ENCODE results near the gene ZCCHC24.

Gene ZCCHC24

DNA sequence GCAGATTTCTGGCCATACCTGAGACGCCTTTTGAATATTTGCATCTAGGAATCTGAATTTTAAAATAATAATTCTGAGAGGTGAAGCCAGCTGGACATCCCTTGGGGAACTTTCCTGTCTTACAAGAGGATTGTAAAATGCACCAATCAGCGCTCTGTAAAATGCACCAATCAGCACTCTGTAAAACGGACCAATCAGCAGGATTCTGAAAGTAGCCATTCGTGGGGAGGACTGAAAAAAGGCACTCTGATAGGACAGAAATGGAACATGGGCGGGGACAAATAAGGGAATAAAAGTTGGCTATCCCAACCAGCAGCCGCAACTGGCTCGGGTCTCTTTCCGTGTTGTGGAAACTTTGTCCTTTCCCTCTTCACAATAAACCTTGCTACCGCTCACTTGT lies 88.2 kb downstream of the ZCCHC24 start:
- no peak for FAIRE-seq

DNA sequence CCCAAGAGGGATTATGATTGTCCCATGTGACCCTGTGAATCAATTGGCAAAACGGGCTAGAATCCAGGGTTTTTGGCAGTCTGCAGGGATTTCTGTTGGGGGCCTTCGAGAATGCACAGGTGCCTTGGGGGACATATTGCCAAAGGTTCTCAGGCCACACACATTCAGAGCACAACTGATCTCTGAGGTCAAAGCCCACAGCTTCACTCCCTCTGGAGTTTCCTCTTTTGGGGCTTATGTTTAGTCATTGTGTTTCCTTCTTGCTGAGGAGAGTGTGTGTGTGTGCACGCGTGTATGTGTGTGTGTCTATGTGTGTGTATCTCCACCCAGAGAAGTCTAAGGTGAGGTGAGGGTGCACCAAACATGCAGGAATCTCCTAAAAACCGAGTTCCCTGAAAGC lies 89.3 kb downstream of the ZCCHC24 start:
- no peak for FAIRE-seq

GRCh38 chr10:79355420-79356017 lies 89.9 kb downstream of the ZCCHC24 start:
- no peak for FAIRE-seq

DNA sequence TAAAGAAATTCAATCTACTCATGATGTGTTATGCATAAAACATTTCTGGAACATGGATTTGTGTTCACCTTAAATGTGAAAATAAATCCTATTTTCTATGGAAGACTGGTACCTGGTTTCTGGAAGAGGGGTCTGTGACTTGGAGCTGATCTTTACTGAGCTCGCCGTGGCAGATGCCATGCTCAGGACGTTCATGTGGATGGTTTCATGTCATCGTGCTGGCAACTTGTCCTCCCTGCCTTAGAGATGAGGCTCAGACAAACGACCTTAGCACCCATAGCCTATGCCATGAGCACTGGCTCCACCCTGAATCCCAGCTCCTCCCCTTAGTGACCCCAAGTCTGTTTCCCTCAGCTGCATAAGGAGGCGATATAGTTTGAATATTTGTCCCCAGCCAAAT lies 90.8 kb downstream of the ZCCHC24 start:
- FAIRE-seq, result no peak

GRCh38 chr10:79354141-79354540 lies 91.3 kb downstream of the ZCCHC24 start:
- FAIRE-seq, result no peak

DNA sequence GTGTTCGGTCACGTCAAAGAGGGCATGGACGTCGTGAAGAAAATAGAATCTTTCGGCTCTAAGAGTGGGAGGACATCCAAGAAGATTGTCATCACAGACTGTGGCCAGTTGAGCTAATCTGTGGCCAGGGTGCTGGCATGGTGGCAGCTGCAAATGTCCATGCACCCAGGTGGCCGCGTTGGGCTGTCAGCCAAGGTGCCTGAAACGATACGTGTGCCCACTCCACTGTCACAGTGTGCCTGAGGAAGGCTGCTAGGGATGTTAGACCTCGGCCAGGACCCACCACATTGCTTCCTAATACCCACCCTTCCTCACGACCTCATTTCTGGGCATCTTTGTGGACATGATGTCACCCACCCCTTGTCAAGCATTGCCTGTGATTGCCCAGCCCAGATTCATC lies 91.7 kb downstream of the ZCCHC24 start:
- FAIRE-seq, result no peak

DNA sequence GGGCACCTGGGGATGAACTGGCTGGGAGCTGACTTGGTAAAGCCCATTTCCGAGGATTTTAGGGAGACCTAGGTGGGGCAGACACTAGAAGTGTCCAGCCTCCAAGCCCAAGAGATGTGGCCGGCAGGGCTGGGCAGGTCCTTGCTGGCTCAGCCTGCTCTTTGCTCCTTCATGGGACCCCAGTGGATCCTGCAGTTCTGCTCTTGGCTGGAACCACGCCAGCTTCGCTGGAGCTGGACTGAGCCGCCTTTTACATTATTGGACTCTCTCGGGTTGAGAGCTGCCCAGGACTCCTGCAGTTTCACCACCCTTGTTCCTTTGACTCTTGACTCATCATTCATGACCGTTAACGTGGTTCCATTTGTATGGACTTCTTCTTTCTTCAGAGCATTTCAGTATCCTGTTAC lies 92.4 kb downstream of the ZCCHC24 start:
- no peak for FAIRE-seq

GRCh38 chr10:79352035-79352877 lies 93.2 kb downstream of the ZCCHC24 start:
- no peak for FAIRE-seq

GRCh38 chr10:79351332-79351731 lies 94.1 kb downstream of the ZCCHC24 start:
- FAIRE-seq, result no peak

DNA sequence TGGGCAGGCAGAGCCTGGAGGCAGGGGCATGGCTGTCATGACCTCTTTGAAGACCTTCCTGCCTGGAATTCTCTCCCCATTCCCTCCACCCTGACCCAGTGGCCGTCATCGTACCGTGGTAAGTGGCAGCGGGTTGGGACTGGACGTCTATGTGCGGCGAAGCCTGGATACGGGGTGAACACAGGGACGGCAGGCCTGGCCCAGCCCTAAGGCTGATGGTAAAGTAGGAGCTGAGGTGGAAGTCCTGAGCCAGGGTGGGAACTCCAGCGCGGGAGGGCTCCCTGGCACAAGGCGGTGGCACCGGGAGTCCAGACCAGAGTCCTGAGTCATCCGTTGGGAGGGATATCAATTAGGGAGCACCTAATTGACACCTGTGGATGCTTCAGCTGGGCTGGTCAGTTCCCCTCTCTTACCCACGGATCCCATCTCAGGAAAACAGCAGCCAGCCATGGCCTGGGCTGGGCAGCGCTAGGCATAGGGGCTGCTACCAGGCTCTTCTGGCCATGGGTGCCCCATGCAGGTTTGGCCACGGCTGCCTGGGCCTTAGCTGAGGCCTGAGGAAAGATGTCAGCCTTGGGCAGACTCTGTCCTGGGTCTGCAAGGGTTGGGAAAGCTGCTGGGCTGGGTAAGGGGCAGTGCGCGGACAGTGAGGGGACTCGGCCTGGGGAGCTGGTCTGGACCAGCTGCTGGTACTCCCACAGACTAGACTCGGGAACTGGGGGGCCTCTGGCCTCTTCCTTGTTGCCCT lies 94.8 kb downstream of the ZCCHC24 start:
- FAIRE-seq, result no peak

DNA sequence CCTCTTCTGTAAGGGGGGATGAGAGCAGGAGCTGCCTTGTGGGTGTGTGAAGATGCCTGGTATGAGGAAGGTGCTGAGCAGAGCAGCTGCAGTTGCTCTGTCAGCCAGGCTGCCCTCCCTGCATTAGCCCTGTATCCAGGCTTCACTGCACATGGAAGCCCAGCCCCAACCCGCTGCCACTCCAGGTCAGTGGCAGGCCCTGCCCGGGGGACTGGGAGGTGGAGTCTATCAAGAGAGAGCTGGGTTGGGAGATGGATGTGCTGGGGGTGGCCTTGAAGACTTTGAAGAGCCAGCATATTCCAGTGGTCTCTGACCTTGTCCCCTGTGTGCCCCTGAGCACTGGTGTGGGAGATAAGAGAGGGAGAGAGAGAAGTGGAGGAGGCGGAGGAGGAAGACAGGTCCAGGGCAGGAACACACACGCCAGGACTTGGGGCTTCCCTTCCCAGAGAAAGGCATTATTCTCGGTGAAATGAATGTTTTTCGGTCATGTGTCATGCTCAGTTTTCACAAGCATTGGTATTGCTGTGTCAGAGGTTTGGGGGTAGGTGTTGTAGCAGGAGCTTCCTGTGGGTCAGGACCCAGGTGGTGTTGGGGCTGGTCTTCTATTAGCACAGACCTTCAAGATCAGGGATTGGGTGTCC lies 95.5 kb downstream of the ZCCHC24 start:
- no peak for FAIRE-seq

- no peak for FAIRE-seq
These were observed 96.3 kb downstream of the ZCCHC24 start for GRCh38 chr10:79349072-79349491.

- no peak for FAIRE-seq
These were observed 96.8 kb downstream of the ZCCHC24 start for GRCh38 chr10:79348640-79348988.

DNA sequence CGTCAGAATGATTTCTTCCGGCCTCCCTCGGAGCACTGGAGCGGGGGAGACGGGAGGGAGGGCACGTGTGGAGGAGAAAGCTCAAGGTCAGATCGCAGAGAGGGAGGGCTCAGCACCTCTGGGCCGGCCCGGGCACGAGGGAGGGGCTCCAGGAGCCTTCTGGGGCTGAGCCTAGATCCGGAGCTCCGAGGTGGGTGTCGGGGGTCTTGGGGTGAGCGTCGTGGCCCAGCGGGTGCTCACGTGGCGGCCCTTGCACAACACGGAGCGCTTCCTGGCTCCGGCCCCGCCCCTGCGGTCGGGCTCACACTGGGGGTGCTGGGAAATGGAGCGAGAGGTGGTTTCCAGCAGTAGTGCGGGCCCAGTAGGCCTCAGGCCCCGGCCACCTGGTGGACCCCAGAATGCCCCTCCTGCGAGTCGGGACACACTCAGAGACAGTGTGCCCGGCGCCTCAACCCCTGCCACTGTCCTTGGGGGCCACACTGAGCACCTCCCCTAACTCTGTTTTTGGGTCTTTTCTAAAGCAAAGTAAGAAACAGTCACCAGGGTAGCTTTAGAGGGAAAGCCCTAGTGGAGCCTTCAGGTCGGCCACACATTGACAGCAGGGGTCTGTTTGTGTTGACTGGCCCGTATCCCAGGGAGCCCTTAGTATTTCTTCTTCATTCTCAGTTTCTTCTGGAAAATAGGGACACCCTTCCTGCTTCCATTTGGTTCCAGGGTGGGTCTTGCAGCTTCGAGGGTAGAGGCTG lies 97.4 kb downstream of the ZCCHC24 start:
- no peak for FAIRE-seq

- no peak for FAIRE-seq
These were observed 98.1 kb downstream of the ZCCHC24 start, which contains the start of gene PPIF for GRCh38 chr10:79347226-79347893. Gene PPIF, plus strand, starts transcription at chr10:79347469. Its CDS starts 80 bp downstream, at chr10:79347549.

DNA sequence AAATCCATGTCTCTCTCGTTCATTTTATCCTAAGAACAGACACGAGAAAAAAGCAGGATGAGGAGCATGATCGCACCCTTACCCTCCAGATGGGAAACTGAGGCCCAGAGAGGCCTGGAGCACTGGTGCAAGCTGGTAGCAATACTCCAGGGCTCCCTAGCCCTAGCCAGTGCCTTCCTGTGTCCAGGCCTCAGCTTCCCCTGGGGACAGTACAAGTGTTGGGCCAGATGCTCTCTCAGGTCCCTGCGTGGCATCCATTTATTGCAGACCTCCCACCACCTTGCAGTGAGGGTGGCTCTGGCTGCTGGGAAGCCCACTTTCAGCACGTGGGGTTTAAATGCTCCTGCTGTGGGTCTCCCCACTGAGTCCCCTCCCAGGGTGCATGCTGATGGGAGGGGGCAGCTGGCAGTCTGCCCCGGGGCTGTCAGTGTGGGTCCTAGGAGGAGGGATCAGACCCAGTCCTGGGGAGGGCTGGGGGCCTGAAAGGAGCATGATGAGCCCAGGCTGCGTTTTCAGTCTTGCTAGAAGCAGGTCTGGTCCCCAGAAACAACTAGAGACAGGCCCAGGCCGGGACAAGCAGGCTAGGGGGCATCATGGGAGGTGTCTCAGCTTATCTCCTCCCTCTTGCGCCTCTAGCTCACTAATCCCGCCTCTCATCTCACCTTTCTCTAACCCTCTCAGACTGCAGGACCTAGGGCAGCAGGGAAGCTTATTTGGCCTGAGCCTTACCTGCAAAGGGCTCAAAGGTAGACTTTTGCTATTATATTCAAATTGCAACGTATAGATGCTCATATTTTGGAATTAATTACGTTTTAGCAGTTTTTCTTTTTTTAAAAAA lies 98.8 kb downstream of the ZCCHC24 start:
- no peak for FAIRE-seq

DNA sequence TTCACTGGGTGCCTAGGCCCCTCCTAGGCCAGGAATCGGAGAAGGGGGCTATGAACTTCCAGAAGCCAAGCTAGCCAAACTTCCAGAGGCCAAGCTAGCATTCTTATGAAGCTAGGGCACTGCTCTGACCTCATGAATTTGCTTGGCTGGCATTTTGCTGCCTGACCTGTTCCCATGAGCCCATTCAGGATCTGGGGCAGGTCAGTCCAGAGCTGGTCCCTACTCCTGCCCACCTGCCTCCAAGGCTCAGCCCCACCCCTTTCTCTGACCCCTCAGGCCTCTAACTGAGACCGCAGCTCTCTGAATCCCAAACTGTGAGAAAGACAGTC lies 99.4 kb downstream of the ZCCHC24 start:
- no peak for FAIRE-seq

DNA sequence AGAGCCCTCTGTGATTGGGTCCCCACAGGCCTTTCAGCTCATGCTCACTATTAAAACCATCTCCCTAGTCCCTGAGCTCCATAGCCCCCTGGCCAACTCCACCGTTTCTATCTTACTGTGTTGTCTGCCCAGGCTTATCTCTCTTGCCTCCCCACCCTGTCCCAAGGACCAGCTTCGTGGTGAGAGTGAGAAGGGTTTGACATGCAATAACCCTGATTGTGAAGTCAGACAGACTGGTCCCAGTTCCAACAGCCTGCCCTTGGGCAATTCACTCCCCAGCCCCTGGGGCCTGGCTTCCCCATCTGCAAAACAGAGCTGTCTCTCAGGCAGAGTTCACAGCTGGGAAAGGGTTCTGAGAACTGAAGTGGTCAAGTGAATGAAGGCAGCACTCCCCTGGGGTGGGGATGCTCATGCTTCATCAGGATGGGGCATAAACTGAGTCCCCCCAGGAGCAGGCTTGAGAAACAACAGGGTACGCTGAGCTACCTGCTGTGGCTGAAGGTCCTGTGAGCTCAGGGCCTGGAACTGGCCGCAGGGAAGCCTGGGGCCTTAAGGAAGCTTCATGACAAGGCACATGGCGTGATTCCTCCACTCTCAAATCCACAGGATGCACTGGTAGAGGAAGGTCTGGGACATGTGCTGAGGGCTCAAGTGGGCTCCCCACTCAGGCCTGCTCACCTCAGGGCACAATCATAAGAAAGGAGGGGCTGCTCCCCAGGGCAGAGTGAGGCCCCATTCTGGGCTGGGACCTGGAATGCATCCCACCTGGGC lies 100.0 kb downstream of the ZCCHC24 start:
- FAIRE-seq, result no peak

DNA sequence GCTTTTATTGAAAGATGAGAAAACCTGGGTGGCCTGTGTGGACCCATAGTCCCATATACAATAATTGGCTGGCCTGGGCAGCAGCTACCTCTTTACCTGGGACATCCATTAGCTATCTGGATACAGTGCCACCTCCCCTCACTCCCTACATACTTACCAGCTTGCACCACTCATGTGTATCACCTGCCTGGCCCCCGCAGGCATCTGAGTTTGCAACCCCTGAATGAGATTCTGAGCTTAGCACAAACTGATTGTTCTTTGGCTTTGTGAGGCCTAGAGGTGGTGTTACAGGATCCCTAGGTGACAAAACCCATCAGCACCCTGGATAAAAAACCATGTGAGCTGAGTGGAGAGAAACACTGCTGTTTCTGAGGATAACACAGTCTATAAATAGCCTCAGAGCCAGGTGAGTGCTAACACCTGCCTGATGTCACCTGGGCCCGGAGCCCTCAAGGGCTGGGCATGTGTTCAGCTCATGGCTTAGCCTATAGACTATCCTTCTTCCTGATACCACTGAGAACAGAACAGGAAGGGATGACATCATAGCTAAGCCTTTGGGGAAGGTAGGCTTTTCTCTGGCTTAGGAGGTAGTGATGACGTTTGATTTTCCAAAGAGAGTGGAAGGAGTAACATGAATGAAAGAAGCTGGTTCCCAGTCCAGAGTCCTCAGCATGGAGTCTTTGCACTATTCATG lies 100.8 kb downstream of the ZCCHC24 start:
- FAIRE-seq, result no peak
